HEK293 (cell line): ENCODE measurements around the gene KDM2B.

Experiments used
- ELK4 ChIP-seq: IDR thresholded peaks from 2 replicates; pipeline ENCODE4 v1.6.1; 2011; ENCODE audit warnings: mild to moderate bottlenecking, low read depth, low read length, borderline replicate concordance
- GFI1B ChIP-seq: fragments of 450-650 bp; formaldehyde crosslinking; IDR thresholded peaks from 2 replicates; pipeline ENCODE4 v1.5.1; 2016; ENCODE audit warnings: missing biosample characterization, missing genetic modification characterization
- KLF1 ChIP-seq: fragments of 450-650 bp; formaldehyde crosslinking; IDR thresholded peaks from 2 replicates; pipeline ENCODE4 v1.5.1; 2016; ENCODE audit warnings: missing biosample characterization, missing genetic modification characterization
- KLF7 ChIP-seq: fragments of 450-650 bp; formaldehyde crosslinking; IDR thresholded peaks from 2 replicates; pipeline ENCODE4 v1.5.1; 2016; ENCODE audit warnings: missing biosample characterization, missing genetic modification characterization, borderline replicate concordance
- SALL2 ChIP-seq: fragments of 450-650 bp; formaldehyde crosslinking; IDR thresholded peaks from 2 replicates; pipeline ENCODE4 v1.5.0; 2017; ENCODE audit warnings: missing biosample characterization, mild to moderate bottlenecking, missing genetic modification characterization, borderline replicate concordance
- SP7 ChIP-seq: fragments of 450-650 bp; formaldehyde crosslinking; IDR thresholded peaks from 2 replicates; pipeline ENCODE4 v1.5.1; 2016; ENCODE audit warnings: missing biosample characterization, missing genetic modification characterization
- TCF7L2 ChIP-seq: IDR thresholded peaks from 2 replicates; pipeline ENCODE4 v1.6.1; 2011; ENCODE audit warnings: low read depth, mild to moderate bottlenecking, inconsistent platforms, low read length, moderate library complexity, borderline replicate concordance
- YY1 ChIP-seq: fragments of 450-650 bp; formaldehyde crosslinking; IDR thresholded peaks from 2 replicates; pipeline ENCODE4 v1.5.1; 2018; ENCODE audit warnings: missing biosample characterization, missing genetic modification characterization
- ZBTB10 ChIP-seq: fragments of 450-650 bp; formaldehyde crosslinking; IDR thresholded peaks from 2 replicates; pipeline ENCODE4 v1.5.1; 2016; ENCODE audit warnings: missing biosample characterization, missing genetic modification characterization
- ZBTB7A ChIP-seq: fragments of 450-650 bp; formaldehyde crosslinking; IDR thresholded peaks from 2 replicates; pipeline ENCODE4 v1.5.1; 2016; ENCODE audit warnings: low read depth, missing biosample characterization, missing genetic modification characterization
- ZNF132 ChIP-seq: fragments of 450-650 bp; formaldehyde crosslinking; IDR thresholded peaks from 2 replicates; pipeline ENCODE4 v1.5.1; 2017; ENCODE audit warnings: missing biosample characterization, missing genetic modification characterization, borderline replicate concordance
- ZNF146 ChIP-seq: fragments of 450-650 bp; formaldehyde crosslinking; IDR thresholded peaks from 2 replicates; pipeline ENCODE4 v1.5.1; 2016; ENCODE audit warnings: missing biosample characterization, missing genetic modification characterization
- ZNF155 ChIP-seq: fragments of 450-650 bp; formaldehyde crosslinking; IDR thresholded peaks from 2 replicates; pipeline ENCODE4 v1.5.1; 2016; ENCODE audit warnings: missing biosample characterization, missing genetic modification characterization
- ZNF169 ChIP-seq: fragments of 450-650 bp; formaldehyde crosslinking; IDR thresholded peaks from 2 replicates; pipeline ENCODE4 v1.5.1; 2016; ENCODE audit warnings: missing biosample characterization, missing genetic modification characterization
- ZNF184 ChIP-seq: fragments of 450-650 bp; IDR thresholded peaks from 2 replicates; pipeline ENCODE4 v1.5.1; 2018; ENCODE audit warnings: missing biosample characterization, mild to moderate bottlenecking, missing genetic modification characterization
- ZNF211 ChIP-seq: fragments of 450-650 bp; formaldehyde crosslinking; IDR thresholded peaks from 2 replicates; pipeline ENCODE4 v1.5.1; 2016; ENCODE audit warnings: low read depth, missing biosample characterization, missing genetic modification characterization
- ZNF248 ChIP-seq: fragments of 450-650 bp; formaldehyde crosslinking; IDR thresholded peaks from 2 replicates; pipeline ENCODE4 v1.5.1; 2017; ENCODE audit warnings: missing biosample characterization, missing genetic modification characterization
- ZNF302 ChIP-seq: fragments of 450-650 bp; formaldehyde crosslinking; IDR thresholded peaks from 2 replicates; pipeline ENCODE4 v1.5.1; 2016; ENCODE audit warnings: missing biosample characterization, missing genetic modification characterization, low read depth
- ZNF335 ChIP-seq: fragments of 450-650 bp; formaldehyde crosslinking; conservative IDR thresholded peaks from 2 replicates; pipeline ENCODE4 v1.5.1; 2016; ENCODE audit warnings: missing biosample characterization, missing genetic modification characterization
- ZNF366 ChIP-seq: fragments of 450-650 bp; formaldehyde crosslinking; conservative IDR thresholded peaks from 2 replicates; pipeline ENCODE4 v1.5.1; 2016; ENCODE audit warnings: missing biosample characterization, missing genetic modification characterization
- ZNF394 ChIP-seq: fragments of 450-650 bp; formaldehyde crosslinking; IDR thresholded peaks from 2 replicates; pipeline ENCODE4 v1.5.1; 2016; ENCODE audit warnings: missing biosample characterization, missing genetic modification characterization, mild to moderate bottlenecking, moderate library complexity, borderline replicate concordance
- ZNF433 ChIP-seq: fragments of 450-650 bp; formaldehyde crosslinking; IDR thresholded peaks from 2 replicates; pipeline ENCODE4 v1.5.1; 2016; ENCODE audit warnings: missing biosample characterization, missing genetic modification characterization, low read depth
- ZNF514 ChIP-seq: fragments of 450-650 bp; formaldehyde crosslinking; IDR thresholded peaks from 2 replicates; pipeline ENCODE4 v1.5.1; 2016; ENCODE audit warnings: missing biosample characterization, missing genetic modification characterization
- ZNF521 ChIP-seq: fragments of 450-650 bp; formaldehyde crosslinking; IDR thresholded peaks from 2 replicates; pipeline ENCODE4 v1.5.1; 2017; ENCODE audit warnings: missing biosample characterization, mild to moderate bottlenecking, missing genetic modification characterization
- ZNF548 ChIP-seq: fragments of 450-650 bp; formaldehyde crosslinking; IDR thresholded peaks from 2 replicates; pipeline ENCODE4 v1.5.1; 2016; ENCODE audit warnings: missing biosample characterization, missing genetic modification characterization
- ZNF624 ChIP-seq: fragments of 450-650 bp; formaldehyde crosslinking; IDR thresholded peaks from 2 replicates; pipeline ENCODE4 v1.5.1; 2017; ENCODE audit warnings: missing biosample characterization, missing genetic modification characterization
- ZNF76 ChIP-seq: fragments of 450-650 bp; formaldehyde crosslinking; IDR thresholded peaks from 2 replicates; pipeline ENCODE4; 2016; ENCODE audit warnings: low read depth, missing biosample characterization, missing genetic modification characterization, borderline replicate concordance
- ZNF785 ChIP-seq: fragments of 450-650 bp; formaldehyde crosslinking; IDR thresholded peaks from 2 replicates; pipeline ENCODE4 v1.5.1; 2016; ENCODE audit warnings: missing biosample characterization, missing genetic modification characterization
- ZNF830 ChIP-seq: fragments of 450-650 bp; IDR thresholded peaks from 2 replicates; pipeline ENCODE4 v1.5.0; 2018; ENCODE audit warnings: missing biosample characterization, missing genetic modification characterization, low read depth, mild to moderate bottlenecking, moderate library complexity
- ZSCAN23 ChIP-seq: fragments of 450-650 bp; formaldehyde crosslinking; IDR thresholded peaks from 2 replicates; pipeline ENCODE4 v1.5.1; 2016; ENCODE audit warnings: missing biosample characterization, missing genetic modification characterization
- TF ChIP-seq, protein P1 (sequence below): fragments of 450-650 bp; formaldehyde crosslinking; IDR thresholded peaks from 2 replicates; pipeline ENCODE4 v1.5.1; 2017; ENCODE audit warnings: missing biosample characterization, missing genetic modification characterization
- TF ChIP-seq, protein P2 (sequence below): sonication (generic); formaldehyde crosslinking; IDR thresholded peaks from 2 replicates; pipeline ENCODE4 v1.8.1; 2022; ENCODE audit warnings: mild to moderate bottlenecking, moderate library complexity, missing genetic modification reagents
- TF ChIP-seq, protein P3 (sequence below): fragments of 450-650 bp; formaldehyde crosslinking; IDR thresholded peaks from 2 replicates; pipeline ENCODE4 v1.5.1; 2016; ENCODE audit warnings: missing biosample characterization, missing genetic modification characterization, borderline replicate concordance

KDM2B gene

GRCh38 chr12:121400332-121401139 is 180.3 kb downstream of the KDM2B start (continued):
- TF ChIP-seq ZBTB10 (tag by site-specific recombination) (0 out of 2 replicates have a peak, but pooled peaks have one; percentile 9), ZNF184 (tag by site-specific recombination) (peak; percentile 55; the same call in 1 of the 2 replicates), ZNF335 (tag by site-specific recombination) (peak; percentile 86), SP7 (tag by site-specific recombination) (peak; percentile 11; the same call in 1 of the 2 replicates), ZNF394 (tag by site-specific recombination) (no peak; the same call in 1 of the 2 replicates), ZNF146 (tag by site-specific recombination) (no peak), ZNF169 (no peak), ZNF132 (no peak), ZNF211 (tag by site-specific recombination) (no peak), KLF1 (tag by site-specific recombination) (no peak), ZNF514 (tag by site-specific recombination) (no peak), ZNF76 (tag by site-specific recombination) (no peak), TCF7L2 (no peak), ZNF785 (no peak), ZNF521 (tag by site-specific recombination) (no peak), ZNF302 (no peak), ZNF624 (no peak), ZNF248 (tag by site-specific recombination) (no peak), ZNF830 (tag by site-specific recombination) (no peak), GFI1B (tag by site-specific recombination) (no peak), ZNF548 (tag by site-specific recombination) (no peak), SALL2 (tag by site-specific recombination) (no peak), ELK4 (no peak), YY1 (tag by site-specific recombination) (peak; percentile 66; the same call in 1 of the 2 replicates), ZSCAN23 (tag by site-specific recombination) (no peak), ZNF366 (peak; percentile 14; the same call in 1 of the 2 replicates), ZBTB7A (peak; percentile 90; the same call in 1 of the 2 replicates), ZNF155 (tag by site-specific recombination) (no peak), ZNF433 (tag by site-specific recombination) (no peak), KLF7 (tag by site-specific recombination) (no peak)
- TF ChIP-seq, protein P1, sequence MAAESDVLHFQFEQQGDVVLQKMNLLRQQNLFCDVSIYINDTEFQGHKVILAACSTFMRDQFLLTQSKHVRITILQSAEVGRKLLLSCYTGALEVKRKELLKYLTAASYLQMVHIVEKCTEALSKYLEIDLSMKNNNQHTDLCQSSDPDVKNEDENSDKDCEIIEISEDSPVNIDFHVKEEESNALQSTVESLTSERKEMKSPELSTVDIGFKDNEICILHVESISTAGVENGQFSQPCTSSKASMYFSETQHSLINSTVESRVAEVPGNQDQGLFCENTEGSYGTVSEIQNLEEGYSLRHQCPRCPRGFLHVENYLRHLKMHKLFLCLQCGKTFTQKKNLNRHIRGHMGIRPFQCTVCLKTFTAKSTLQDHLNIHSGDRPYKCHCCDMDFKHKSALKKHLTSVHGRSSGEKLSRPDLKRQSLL (tag by site-specific recombination): peak; percentile 67; the same call in 1 of the 2 replicates
- TF ChIP-seq, protein P2, sequence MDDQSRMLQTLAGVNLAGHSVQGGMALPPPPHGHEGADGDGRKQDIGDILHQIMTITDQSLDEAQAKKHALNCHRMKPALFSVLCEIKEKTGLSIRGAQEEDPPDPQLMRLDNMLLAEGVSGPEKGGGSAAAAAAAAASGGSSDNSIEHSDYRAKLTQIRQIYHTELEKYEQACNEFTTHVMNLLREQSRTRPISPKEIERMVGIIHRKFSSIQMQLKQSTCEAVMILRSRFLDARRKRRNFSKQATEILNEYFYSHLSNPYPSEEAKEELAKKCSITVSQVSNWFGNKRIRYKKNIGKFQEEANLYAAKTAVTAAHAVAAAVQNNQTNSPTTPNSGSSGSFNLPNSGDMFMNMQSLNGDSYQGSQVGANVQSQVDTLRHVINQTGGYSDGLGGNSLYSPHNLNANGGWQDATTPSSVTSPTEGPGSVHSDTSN (CRISPR knock-in tag): no peak
- TF ChIP-seq, protein P3, sequence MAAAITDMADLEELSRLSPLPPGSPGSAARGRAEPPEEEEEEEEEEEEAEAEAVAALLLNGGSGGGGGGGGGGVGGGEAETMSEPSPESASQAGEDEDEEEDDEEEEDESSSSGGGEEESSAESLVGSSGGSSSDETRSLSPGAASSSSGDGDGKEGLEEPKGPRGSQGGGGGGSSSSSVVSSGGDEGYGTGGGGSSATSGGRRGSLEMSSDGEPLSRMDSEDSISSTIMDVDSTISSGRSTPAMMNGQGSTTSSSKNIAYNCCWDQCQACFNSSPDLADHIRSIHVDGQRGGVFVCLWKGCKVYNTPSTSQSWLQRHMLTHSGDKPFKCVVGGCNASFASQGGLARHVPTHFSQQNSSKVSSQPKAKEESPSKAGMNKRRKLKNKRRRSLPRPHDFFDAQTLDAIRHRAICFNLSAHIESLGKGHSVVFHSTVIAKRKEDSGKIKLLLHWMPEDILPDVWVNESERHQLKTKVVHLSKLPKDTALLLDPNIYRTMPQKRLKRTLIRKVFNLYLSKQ (tag by site-specific recombination): no peak
